ENCODE data around the gene MAD1L1. TPM values are rescaled to one million over a fixed set of nuclear protein-coding genes. Genes with fewer than 3 reads are reported as not detected.
A peak's percentile ranks its signal among the peaks of the same experiment; 100 is the strongest.
"Not testable (repeated sequence)": the region's sequence is repeated elsewhere in the genome, so short reads cannot be mapped to it uniquely, and the experiment has no call there.

Gene MAD1L1
- total RNA-seq, 1 experiment from 2014 or later: 63.0 TPM

- peak; percentile 84 for DNase-seq
- H3K27me3 ChIP-seq (ENCODE audit: control insufficient read depth, insufficient read depth, low read length); H3K36me3 ChIP-seq (replicated peaks; ENCODE audit: control insufficient read depth, insufficient read depth, low read length); H3K4me3 ChIP-seq (ENCODE audit: insufficient read depth, low read depth, low read length): not testable (repeated sequence)
Observed at GRCh38 chr7:2269089-2269990, 36.6 kb upstream of the MAD1L1 start.

- no peaks in the 10 kb centered on the region; the same call in none of the 2 replicates for H3K36me3 ChIP-seq (replicated peaks; ENCODE audit: control insufficient read depth, insufficient read depth, low read length)
- DNase-seq: no peak
- H3K4me3 ChIP-seq (ENCODE audit: insufficient read depth, low read depth, low read length): no peak overlapping the region
- no peaks in the 10 kb centered on the region for H3K27me3 ChIP-seq (ENCODE audit: control insufficient read depth, insufficient read depth, low read length)
Observed at GRCh38 chr7:2266911-2267310, 34.2 kb upstream of the MAD1L1 start.

- Histone ChIP-seq H3K36me3 (replicated peaks; ENCODE audit: control insufficient read depth, insufficient read depth, low read length) (no peaks in the 10 kb centered on the region; the same call in none of the 2 replicates), H3K4me3 (ENCODE audit: insufficient read depth, low read depth, low read length) (no peak overlapping the region), H3K27me3 (ENCODE audit: control insufficient read depth, insufficient read depth, low read length) (no peaks in the 10 kb centered on the region)
- no peak for DNase-seq
Observed at GRCh38 chr7:2264158-2264557, 31.4 kb upstream of the MAD1L1 start.

- Histone ChIP-seq H3K4me3 (ENCODE audit: insufficient read depth, low read depth, low read length) (no peak overlapping the region), H3K36me3 (replicated peaks; ENCODE audit: control insufficient read depth, insufficient read depth, low read length) (no peaks in the 10 kb centered on the region; the same call in none of the 2 replicates), H3K27me3 (ENCODE audit: control insufficient read depth, insufficient read depth, low read length) (no peaks in the 10 kb centered on the region)
- DNase-seq: no peak
Observed at GRCh38 chr7:2263176-2263575, 30.4 kb upstream of the MAD1L1 start.

GRCh38 chr7:2261611-2262010 is 28.9 kb upstream of the MAD1L1 start:
- no peaks in the 10 kb centered on the region; the same call in 1 of the 2 replicates for H3K36me3 ChIP-seq (replicated peaks; ENCODE audit: control insufficient read depth, insufficient read depth, low read length)
- DNase-seq: no peak
- no peaks in the 10 kb centered on the region for H3K27me3 ChIP-seq (ENCODE audit: control insufficient read depth, insufficient read depth, low read length)
- no peak overlapping the region for H3K4me3 ChIP-seq (ENCODE audit: insufficient read depth, low read depth, low read length)

- DNase-seq: no peak
- Histone ChIP-seq H3K4me3 (ENCODE audit: insufficient read depth, low read depth, low read length) (no peak overlapping the region), H3K27me3 (ENCODE audit: control insufficient read depth, insufficient read depth, low read length) (no peaks in the 10 kb centered on the region), H3K36me3 (replicated peaks; ENCODE audit: control insufficient read depth, insufficient read depth, low read length) (no peaks in the 10 kb centered on the region; the same call in 1 of the 2 replicates)
Observed at GRCh38 chr7:2260820-2261219, 28.1 kb upstream of the MAD1L1 start.

- H3K36me3 ChIP-seq (replicated peaks; ENCODE audit: control insufficient read depth, insufficient read depth, low read length): no peaks in the 10 kb centered on the region; the same call in 1 of the 2 replicates
- no peaks in the 10 kb centered on the region for H3K27me3 ChIP-seq (ENCODE audit: control insufficient read depth, insufficient read depth, low read length)
- no peak overlapping the region for H3K4me3 ChIP-seq (ENCODE audit: insufficient read depth, low read depth, low read length)
- no peak for DNase-seq
Observed at GRCh38 chr7:2259480-2259879, 26.7 kb upstream of the MAD1L1 start.

GRCh38 chr7:2258661-2259365 is 26.1 kb upstream of the MAD1L1 start:
- no peaks in the 10 kb centered on the region; the same call in 1 of the 2 replicates for H3K36me3 ChIP-seq (replicated peaks; ENCODE audit: control insufficient read depth, insufficient read depth, low read length)
- no peaks in the 10 kb centered on the region for H3K27me3 ChIP-seq (ENCODE audit: control insufficient read depth, insufficient read depth, low read length)

GRCh38 chr7:2257651-2258050 is 24.9 kb upstream of the MAD1L1 start:
- H3K27me3 ChIP-seq (ENCODE audit: control insufficient read depth, insufficient read depth, low read length): no peaks in the 10 kb centered on the region
- H3K36me3 ChIP-seq (replicated peaks; ENCODE audit: control insufficient read depth, insufficient read depth, low read length): no peaks in the 10 kb centered on the region; the same call in 1 of the 2 replicates
- no peak overlapping the region for H3K4me3 ChIP-seq (ENCODE audit: insufficient read depth, low read depth, low read length)
- peak; percentile 62 for DNase-seq

More at GRCh38 chr7:2258661-2259365, 26.1 kb upstream of the MAD1L1 start:
- no peak overlapping the region for H3K4me3 ChIP-seq (ENCODE audit: insufficient read depth, low read depth, low read length)
- DNase-seq: peak; percentile 64

GRCh38 chr7:2257046-2257551 is 24.4 kb upstream of the MAD1L1 start:
- no peaks in the 10 kb centered on the region for H3K36me3 ChIP-seq (replicated peaks; ENCODE audit: control insufficient read depth, insufficient read depth, low read length)
- H3K4me3 ChIP-seq (ENCODE audit: insufficient read depth, low read depth, low read length): no peak overlapping the region
- no peaks in the 10 kb centered on the region for H3K27me3 ChIP-seq (ENCODE audit: control insufficient read depth, insufficient read depth, low read length)
- peak; percentile 63 for DNase-seq

- peak; percentile 60 for DNase-seq
- no peaks in the 10 kb centered on the region for H3K27me3 ChIP-seq (ENCODE audit: control insufficient read depth, insufficient read depth, low read length)
- peaks cover 2% of the 10 kb centered on the region for H3K36me3 ChIP-seq (replicated peaks; ENCODE audit: control insufficient read depth, insufficient read depth, low read length)
Observed at GRCh38 chr7:2256306-2257045, 23.7 kb upstream of the MAD1L1 start.

GRCh38 chr7:2255145-2256139 is 22.7 kb upstream of the MAD1L1 start:
- no peaks in the 10 kb centered on the region for H3K27me3 ChIP-seq (ENCODE audit: control insufficient read depth, insufficient read depth, low read length)
- no peak overlapping the region for H3K4me3 ChIP-seq (ENCODE audit: insufficient read depth, low read depth, low read length)
- DNase-seq: peak; percentile 67
- H3K36me3 ChIP-seq (replicated peaks; ENCODE audit: control insufficient read depth, insufficient read depth, low read length): peaks cover 3% of the 10 kb centered on the region

More at GRCh38 chr7:2256306-2257045, 23.7 kb upstream of the MAD1L1 start:
- no peak overlapping the region for H3K4me3 ChIP-seq (ENCODE audit: insufficient read depth, low read depth, low read length)

- Histone ChIP-seq H3K4me3 (ENCODE audit: insufficient read depth, low read depth, low read length) (no peak overlapping the region), H3K27me3 (ENCODE audit: control insufficient read depth, insufficient read depth, low read length) (no peaks in the 10 kb centered on the region), H3K36me3 (replicated peaks; ENCODE audit: control insufficient read depth, insufficient read depth, low read length) (peaks cover 3% of the 10 kb centered on the region)
- DNase-seq: peak; percentile 58
Observed at GRCh38 chr7:2254429-2255144, 21.8 kb upstream of the MAD1L1 start.

All from H7 (cell line).